NCI-H2227 (cell line): ENCODE measurements around the gene RAMACL.

ENCODE experiments used
- DNase-seq: peaks from one replicate; lab custom pipeline; 2025; ENCODE audit not compliant: unreplicated experiment; lab: John Stamatoyannopoulos, UW

Gene RAMACL

DNA sequence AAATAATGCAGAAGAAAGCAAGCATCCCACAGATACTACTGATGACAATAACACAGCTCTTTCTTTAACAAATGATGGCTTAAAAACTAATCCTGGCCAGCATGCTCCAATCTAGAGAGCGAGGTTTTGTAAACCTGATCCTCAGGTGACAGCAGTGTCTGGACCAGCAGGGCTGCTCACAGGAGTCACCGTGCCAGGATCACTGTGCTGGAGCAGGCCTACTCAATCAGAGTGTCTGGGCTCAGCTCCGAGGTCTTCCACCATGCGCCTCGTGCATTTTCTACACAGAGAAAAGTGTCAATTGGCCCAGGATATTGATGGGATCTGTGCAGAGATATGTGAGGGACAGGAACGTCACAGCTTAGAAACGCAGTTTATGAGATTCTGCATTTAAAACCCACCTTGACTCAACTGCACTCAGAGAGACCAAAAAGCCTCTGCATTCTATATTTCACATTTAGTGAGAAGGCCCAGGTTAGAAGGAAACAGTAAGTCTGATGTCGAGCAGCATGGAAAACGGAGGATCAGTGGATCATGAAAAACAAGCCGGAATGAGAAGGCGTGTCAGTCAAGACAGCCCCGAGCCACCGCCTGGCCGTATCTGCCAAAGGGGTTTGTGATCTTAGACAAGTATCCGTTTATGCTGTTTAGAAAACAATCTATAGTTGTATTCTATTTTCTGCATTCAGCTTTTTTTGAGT lies 7.8 kb downstream of the RAMACL start:
- no peak for DNase-seq

DNA sequence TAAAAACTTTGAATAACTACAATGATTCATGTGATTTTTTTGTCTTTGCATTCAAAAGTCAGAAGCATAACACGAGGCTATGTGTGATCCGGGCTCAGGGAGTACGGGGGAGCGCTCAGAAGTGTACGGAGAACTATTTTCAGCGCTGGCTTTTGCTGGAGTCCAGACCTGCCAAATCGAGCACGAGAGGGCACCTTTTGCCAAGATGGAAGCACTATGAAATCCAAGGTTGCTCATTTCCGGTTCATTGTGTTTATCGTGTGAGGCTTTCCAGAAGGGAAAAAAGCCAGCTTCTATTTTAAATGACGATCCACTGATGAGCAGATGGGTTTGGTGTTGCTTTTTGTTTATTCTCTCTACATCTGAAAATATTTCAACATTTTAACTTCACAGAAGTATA lies 11.3 kb downstream of the RAMACL start:
- no peak for DNase-seq

DNA sequence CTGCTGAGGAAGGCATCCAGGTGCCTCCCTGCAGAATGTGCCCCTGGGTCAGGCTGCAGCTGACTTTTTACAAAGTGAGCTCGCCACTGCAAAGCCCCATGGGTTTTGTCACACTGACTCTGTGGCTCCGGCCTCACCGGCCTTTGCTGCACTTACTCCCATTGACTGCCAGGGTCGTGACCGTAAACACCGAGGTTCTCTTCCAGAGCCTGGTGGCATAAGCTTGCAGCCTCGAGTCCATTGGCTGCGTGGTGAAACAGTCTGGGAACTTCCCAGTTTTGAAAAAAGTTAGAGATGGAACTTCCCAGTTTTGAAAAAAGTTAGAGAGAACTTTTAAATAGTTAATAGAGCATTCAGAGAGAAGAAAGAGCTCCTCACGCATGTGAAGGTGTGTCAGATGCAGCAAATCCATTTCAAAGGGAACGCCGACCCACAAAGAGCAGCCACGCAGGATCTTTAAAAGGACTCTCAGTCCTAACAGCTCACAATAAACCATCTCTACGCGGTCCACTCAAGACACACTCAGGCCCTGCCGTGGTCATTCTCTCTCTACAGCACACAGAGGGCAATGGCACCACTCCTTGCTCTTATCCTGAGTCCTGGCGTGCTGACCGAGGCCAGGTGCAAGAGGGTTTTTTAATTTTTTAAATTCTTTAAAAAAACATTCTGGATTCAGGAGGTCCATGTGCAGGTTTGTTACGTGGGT lies 12.8 kb downstream of the RAMACL start:
- no peak for DNase-seq

DNA sequence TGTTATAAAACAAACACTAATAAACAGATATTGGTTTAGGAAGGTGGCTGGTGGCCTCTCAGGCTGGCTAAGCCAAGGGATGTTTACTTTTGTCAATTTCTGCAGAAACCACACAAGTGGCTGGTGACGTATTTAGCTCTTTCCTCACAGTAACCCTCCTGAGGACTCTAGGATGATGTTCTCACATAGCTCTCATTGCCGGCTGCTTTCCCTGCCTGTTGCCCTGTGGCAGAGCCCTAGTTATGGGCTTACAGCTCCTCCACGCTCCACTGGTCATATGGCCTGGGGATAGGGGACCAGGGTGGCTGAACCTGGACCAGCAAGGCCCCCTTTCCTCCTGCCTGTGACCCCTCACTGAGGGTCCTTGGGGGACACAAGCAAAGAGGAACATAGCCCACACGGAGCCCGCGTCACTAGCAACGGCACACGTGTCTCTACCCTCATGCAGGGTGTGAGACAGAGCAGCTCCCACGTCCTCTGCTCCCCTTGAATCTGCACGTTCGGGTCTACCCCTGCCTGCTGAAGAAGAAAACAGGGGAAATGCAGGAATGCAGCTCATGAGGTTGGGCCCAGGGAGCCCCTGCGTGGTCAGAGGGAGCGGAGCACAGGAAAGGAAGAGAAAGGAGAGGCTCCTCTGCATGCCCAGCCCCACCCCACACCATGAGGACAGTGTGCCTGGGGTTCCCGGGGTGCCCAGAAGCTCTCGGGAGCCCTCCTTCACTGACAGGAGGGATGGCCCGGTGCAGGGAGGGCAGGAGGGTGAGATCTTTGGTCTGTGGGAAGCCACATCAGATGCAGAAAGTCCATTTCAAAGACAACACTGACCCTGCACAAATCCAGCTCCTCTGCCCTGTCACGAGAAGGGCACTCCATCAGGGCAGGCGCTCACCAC lies 13.9 kb downstream of the RAMACL start:
- no peak for DNase-seq

DNA sequence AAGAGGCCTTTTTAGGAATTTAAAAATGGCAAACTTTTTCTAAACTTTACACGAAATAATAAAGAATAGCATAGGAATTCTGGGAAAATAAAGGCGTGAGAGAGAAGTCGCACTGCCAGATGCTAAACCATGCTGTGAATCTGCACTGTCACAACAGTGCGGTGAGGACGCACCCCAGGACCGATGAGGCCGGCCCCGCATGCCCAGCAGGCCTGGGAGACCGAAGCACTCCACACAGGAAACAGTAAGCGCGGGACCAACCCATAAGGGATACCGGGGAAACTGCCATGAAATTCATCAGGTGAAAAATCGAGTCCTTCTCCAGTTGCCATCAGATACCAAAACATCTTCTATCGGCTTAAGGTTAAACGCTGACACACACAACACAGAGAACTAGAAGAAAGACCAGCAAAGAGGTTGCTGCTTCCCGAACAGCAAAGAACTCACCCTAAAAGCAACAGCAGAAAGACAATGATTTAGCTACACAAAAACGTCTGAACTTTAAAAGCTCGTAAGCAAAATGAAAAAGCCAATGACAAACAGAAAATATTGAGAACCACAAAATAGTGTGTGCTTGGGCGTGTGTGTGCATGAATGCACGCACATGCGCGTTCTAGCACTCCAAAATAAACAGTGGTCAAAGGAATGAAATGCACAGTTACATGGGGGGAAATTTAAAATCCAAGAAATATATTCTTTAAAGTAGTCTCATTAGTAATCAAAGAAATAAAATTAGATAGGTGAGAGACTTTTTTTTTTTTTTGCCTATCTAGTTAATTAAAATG lies 15.4 kb downstream of the RAMACL start:
- DNase-seq = no peak

DNA sequence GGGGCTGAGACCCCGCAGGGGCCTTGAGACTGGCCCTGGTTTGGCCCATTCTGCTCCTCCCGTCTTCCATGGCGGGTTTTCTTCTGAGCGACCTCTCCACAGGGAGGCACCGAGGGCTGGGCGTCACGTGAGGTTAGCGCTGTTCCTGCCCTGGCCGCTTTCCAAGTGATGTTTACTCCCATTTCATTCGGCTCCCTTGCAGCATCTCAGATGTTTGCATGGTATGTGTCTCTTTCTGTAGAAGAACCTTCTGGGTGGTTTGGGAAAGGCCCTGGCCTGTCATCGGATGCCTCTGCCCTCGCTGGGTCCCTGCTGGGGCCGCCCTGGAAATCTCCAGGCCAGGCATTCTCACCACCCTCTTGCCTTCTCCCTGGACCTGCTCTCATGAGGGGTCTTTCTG lies 17.3 kb downstream of the RAMACL start:
- DNase-seq = no peak

DNA sequence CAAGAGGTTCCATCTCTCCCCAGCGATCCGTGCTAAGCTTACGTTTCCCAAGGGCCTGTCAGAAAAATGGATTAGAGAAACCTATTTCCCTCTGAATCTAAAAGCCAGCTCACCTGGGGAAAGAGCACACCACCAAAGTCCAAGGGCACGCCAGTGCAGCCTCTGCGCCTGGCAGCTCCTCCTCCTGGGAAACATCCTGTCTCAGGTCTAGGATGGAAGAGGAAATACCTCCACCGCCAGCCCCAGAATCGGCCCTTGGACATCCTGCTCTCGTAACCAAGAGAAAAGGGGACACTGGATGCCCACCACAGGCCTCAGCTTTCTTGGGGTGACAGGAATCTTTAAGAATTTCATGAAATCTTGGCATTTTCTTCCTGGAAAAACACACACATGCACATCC lies 18.7 kb downstream of the RAMACL start:
- DNase-seq = no peak

DNA sequence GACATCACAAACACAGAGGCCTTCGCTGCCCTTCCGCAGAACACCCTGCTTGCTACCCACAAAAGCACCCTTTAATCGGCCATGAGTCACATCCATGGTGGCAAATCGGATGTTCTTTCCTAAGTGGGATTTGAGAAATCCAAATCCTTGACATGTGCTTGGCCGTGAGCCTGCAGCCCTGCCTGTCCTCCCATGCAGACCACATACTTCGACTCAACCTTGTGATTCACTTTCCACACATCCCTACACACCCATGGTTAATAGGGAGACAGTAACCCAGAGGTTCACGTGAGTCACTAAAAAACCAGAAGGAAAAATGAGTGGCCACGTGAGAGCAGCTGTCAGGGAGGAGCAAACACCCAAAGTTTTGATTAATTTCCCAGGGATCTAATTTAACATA lies 19.4 kb downstream of the RAMACL start:
- DNase-seq = no peak

DNA sequence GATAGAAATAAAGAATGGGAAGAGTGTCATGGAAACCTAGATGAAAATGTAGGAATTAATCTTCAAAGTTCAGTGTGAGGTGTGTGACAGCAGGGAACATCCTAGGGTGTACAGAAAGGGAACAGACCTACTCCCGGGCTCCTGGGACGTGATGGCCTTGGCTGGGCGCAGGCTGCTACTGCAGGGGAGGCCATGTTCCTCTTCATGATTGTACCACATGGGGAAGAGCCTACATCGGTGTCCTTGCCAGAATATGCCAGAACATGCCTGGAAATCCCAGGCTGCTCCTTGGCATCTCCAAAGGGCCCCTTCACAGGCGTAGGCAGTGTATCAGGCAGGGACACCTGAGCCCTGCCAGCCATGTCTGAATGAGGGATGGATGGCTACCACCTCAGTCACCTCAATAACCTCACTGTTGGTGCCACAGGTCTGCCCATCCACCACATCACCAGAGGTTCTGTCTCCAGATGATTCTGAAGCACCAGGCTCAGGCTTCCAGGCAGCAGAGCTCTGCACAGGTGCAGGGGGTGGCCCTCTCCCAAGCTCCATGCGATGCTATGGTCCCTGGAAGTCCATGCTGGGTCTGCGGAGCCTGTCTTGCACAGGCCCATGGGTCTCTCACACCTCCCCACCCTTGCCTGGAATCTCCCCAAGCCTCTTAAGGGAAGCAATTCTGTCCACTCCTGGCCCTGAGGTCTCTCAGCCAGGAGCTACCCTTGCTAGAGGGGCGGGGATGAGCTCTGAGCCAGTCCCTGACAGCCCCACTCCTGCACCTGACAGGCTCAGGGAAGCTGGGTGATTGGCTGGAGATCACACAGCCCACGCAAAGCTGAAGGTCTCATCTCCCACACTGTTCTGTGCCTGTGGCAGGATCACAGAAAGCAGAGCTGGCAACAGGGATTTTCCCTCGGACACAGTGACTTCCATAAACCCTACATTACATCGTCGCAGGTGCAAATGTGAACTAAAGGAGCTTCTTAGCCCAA lies 20.2 kb downstream of the RAMACL start:
- DNase-seq = no peak

DNA sequence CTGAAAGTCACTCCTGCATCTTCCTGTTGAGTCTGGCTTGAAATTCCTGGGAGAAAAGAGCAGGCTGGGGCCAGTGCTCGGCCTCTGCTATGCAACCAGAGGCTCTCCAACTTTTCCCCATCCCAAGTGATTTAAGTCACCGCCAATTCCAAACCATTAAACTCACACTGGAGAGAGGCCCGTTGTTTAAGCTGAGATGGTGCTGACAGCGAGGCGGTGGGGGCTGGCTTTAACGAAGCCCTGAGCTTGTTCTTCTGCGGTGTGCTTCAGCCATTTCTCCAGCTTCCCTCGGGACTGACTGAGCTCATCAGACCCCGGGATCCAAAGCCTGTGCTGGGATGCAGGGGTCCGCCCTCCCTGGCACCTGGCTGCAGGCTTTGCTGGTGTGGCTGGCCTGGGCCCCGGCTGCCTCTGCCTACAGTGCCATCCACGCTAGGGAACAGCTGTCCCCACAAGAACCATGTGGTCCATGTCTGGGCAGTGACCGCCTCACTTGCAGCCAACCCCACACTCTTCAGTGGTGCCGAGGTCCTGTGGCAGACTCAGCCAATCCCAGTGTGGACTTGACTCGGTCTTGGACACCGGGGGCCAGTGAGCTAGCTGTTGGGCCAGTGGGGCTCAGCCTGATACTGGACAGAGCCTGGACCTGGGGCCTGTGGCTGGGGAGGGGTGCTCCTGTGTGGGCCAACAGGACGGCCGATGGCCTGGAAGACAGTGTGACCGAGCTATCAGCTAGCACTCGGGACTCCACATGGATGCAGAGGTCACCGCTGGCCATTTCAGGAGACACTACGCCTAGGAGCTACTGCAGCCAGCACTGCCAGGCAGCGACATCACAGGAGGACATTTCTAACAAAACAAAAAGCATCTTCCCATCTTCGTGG lies 21.2 kb downstream of the RAMACL start:
- no peak for DNase-seq

DNA sequence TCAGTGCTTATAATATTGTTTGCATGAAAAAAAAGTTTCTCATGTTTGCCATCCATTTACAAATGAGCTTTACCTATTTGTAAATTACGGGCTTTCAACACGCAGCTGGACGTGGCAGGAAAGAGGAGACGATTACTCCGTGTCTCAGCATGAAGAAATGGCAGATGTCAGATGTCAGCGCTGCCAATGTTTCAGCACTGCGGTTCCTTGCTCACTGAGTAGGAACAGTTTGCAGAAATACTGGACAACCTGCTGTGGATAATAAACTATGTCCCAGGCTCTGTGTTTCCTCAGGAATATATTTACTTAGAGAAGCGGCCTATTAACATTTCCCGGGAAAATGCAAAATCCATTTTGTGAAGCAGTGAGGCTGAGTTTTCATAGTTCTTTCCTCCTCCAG lies 22.7 kb downstream of the RAMACL start:
- no peak for DNase-seq

DNA sequence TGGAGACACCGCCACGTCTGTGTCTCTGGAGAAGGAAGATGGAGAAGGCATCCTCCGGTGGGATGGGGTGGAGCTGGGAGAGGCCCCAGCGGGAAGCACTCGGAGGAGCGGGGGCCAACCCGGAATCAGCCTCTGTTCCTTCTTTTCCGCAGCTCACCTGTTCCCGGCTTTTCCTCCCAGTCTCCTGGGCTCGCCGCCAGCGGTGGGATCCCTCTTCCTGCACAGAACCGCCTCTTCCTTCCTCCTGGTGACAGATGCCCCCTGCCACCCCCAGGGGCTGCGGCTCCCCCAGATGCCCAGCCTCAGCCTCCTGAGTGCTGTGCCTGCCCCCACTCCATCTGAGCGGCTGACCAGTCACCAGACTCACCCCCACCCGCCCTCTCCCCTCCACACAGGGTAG lies 23.3 kb downstream of the RAMACL start:
- no peak for DNase-seq

DNA sequence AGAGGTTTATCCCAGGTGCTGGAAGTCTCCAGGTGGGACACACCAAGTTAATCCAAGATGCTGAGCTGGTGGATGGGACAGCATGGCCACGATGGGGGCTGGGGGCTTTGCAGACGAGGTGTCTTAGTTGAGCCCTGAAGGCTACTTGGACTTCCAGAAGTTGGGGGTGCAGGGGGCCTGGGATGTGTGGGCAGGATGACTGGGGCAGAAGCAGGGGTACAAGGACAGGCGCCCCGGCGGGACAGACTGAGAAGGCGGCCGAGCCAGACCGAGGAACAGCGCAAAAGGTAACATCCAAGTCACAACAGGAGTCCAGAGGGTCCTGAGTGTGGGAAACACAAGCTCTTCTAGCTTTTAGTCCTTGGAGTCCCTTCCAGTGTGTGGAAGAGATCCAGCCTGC lies 23.8 kb downstream of the RAMACL start:
- DNase-seq = no peak

DNA sequence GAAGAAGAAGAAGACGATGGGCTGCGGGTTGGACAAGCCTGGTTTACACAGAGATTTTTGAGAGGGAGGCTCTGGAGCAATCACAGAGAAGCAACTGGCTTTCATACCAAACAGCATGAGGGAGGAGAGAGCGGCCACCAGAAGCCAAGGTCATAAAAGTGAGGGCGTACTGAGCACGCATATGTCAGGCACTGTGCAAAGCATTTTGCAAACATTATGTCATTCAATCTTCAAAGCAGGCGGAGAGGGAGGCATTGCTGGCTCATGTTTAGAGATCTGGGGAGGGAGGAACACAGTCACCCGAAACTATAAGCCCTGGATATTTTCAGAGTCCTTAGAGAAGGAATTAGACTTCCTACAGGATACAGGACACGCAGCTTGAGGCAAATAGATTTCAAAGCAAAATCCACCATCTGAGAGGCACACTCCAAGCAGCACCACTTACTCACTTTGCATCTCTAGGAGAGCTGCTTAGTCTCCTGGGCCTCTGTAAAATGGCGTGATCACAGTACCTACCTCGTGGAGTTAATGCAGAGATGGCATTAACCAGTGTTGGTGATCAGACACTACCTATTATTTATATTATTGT lies 24.6 kb downstream of the RAMACL start:
- DNase-seq = no peak

DNA sequence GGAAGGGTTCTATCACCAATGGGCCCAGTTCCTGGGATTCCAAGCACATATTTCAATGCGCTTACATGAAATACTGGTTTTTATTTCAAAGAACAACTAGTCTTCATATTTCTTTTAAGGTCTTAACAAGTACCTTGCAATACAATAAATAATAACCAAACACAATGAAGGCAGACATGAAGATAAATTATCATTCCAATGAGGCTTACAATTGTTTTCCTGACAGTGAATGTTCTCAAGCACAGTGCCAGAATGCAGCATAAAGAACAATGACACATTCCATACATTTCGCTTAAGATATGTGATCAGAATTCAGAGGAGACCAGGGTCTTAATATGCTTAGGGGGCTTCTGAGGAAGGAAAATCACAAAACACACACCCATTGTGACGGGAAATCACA lies 26.3 kb downstream of the RAMACL start:
- no peak for DNase-seq

DNA sequence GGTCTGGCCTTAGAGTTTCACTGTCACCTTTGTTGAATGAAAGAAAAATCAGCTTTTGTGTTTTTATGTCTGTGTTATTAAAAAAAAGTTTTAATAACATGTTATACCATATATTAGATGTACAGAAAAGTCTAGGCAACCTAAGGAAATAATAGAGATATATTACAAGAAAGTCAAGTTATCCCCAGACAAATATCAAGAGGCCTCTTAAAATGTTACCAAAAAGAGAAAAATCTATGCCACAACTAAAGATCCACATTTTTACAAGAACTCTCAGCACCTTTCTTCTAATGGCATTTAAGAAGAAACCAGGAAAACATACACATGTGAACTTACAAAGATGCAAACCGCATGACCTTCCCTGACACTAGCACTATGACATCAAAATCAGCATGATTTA lies 26.8 kb downstream of the RAMACL start:
- DNase-seq = no peak

DNA sequence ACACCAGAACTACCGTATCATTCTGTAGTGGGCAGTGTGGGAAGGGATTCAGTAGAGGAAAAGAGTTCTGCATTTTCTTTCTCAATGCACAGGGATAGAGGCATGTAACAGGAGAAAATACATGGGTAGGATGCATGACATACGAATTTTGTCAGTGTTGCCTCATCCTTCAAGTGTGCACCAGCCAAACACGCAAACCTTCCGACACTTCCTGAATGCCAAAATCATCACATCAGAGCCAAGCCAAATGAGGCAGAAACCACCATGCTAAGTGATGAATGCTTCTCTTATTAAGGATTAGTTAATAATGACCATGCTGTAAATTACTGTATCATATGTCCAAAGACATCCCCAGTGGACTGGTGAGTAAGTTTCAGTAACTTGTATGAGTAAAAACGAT lies 27.3 kb downstream of the RAMACL start:
- DNase-seq = no peak

DNA sequence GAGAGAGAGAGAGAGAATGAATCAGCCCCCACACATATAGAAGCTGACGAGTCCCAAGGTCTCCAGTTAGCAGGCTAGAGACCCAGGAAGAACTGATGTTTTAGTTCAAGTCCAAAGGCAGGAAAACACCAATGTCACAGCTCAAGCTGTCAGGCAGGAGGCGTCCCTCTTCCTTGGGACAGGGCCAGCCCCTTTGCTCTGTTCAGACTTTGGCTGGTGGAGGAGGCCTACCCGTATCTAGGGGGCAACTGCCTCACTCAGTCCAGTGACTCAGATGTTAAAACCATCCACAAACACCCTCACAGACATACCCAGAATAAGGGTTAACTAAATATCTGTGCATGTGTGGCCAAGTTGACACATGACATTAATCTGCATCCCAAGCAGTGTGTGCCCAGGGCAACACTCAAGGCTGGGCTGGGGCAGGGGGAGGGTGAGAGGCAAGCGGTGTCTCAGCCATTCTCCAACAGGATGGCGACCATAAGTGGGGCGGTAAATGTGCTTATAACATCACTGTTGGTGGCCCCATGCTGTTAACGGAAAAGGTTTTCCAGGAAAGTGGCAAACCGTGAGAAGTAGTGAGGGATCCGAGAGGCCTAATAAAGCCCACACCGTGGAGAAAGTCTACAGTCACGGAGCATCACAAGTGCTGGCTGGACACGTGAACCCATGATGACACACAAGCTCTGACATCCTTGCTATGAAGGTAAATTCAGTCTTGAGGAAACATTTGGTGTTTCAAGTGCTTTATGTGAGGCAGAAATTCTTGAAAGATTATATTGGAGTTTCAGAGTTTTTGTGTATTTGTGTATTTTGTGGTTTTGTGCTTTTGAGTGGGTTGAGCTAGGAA lies 28.1 kb downstream of the RAMACL start:
- no peak for DNase-seq
